ENCODE results near the gene HOXA9. TPM values are rescaled to one million over a fixed set of nuclear protein-coding genes. Genes with fewer than 3 reads are reported as not detected.
A peak's percentile ranks its signal among the peaks of the same experiment; 100 is the strongest.

Gene HOXA9
- total RNA-seq, 2 donors from 2014 or later: 14.7 to 57.0 TPM

GRCh38 chr7:27170426-27171324 is 5.3 kb upstream of the HOXA9 start:
- H3K4me1 ChIP-seq (replicated peaks): no peaks in the 10 kb centered on the region
- H3K9me3 ChIP-seq: no peaks in the 10 kb centered on the region
- peak overlapping the region; percentile 61 to 80 for H3K4me3 ChIP-seq
- peak overlapping the region; percentile 96 for H3K27ac ChIP-seq
- WGBS: 9% methylated on average over 11 of the region's 11 CpGs
- DNase-seq (ENCODE audit: low spot score): no peak
- no peaks in the 10 kb centered on the region for H3K27me3 ChIP-seq (replicated peaks; ENCODE audit: insufficient read depth)
- intact Hi-C loops (cut with DNase I): no loop called here
- no peak for TF ChIP-seq CTCF (IDR thresholded peaks at IDR 0.05)
- TF ChIP-seq POLR2AphosphoS5 (IDR thresholded peaks at IDR 0.05): no peak
- TF ChIP-seq POLR2A (IDR thresholded peaks at IDR 0.05): no peak
- H3K36me3 ChIP-seq: no peaks in the 10 kb centered on the region

DNA sequence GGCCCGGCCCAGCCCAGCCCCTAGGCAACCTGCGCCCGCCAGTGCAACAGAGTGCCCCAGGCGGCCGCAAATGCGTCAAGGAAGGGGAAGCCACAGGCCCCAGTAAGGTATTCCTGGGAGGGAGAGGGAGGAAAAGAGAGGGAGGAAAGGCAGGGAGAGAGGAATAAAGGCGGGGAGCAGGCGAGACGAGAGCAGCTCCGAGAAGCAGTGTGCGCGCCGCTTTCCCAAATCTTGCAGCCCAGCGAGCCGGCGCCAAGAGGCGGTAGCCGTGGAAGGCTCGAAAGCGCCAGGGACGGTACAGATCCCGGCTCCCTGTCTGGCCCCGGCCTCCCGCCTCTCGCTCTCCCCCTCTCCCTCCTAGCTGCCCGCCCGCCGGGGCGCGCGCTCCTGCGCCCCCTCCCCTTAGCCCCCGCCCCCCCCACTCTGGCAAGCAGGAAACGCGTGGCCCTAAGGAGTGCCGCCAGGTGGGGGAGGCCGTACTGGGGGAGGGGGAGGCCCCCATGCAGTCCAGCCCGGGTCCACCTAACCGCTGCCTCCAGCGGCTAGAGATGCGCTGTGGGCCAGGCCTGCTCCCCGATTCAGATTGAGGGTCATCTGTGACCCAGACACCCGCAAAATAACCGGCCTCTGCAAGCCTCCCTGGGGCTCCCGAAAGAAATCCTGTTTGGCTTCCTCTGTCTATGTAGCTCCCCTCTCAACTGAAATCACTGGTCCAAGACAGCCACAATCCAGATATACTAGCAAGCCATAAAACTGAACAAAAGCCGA is 4.5 kb upstream of the HOXA9 start:
- Histone ChIP-seq H3K4me1 (replicated peaks) (no peaks in the 10 kb centered on the region), H3K4me3 (peak overlapping the region; percentile 61 to 80), H3K27me3 (replicated peaks; ENCODE audit: insufficient read depth) (no peaks in the 10 kb centered on the region), H3K36me3 (no peaks in the 10 kb centered on the region), H3K9me3 (no peaks in the 10 kb centered on the region), H3K27ac (peak overlapping the region; percentile 96)
- intact Hi-C loops (cut with DNase I): loop anchor here (5.0 kb wide), 1 partner anchor 968 kb away; the partner anchor contains the start of genes CBX3 and HNRNPA2B1
- DNase-seq (ENCODE audit: low spot score): no peak
- TF ChIP-seq CTCF (IDR thresholded peaks at IDR 0.05) (peak in 1 of 4 experiments; percentile 2), POLR2AphosphoS5 (IDR thresholded peaks at IDR 0.05) (no peak), POLR2A (IDR thresholded peaks at IDR 0.05) (no peak)
- 5% methylated on average over 32 of the region's 46 CpGs for WGBS

- Histone ChIP-seq H3K9me3 (no peaks in the 10 kb centered on the region), H3K4me1 (replicated peaks) (no peaks in the 10 kb centered on the region), H3K36me3 (no peaks in the 10 kb centered on the region), H3K4me3 (peak overlapping the region; percentile 61 to 80), H3K27me3 (replicated peaks; ENCODE audit: insufficient read depth) (no peaks in the 10 kb centered on the region), H3K27ac (peak overlapping the region; percentile 96)
- peak; percentile 79 for DNase-seq (ENCODE audit: low spot score)
- intact Hi-C loops (cut with DNase I): loop anchor here (5.0 kb wide), 1 partner anchor 966 kb away; the partner anchor contains the start of genes CBX3 and HNRNPA2B1
- 7% methylated on average over 25 of the region's 25 CpGs for WGBS
- no peak for TF ChIP-seq CTCF (IDR thresholded peaks at IDR 0.05)
- peak; percentile 34 for TF ChIP-seq POLR2A (IDR thresholded peaks at IDR 0.05)
Observed at GRCh38 chr7:27168265-27168947, 3.1 kb upstream of the HOXA9 start.

- no peak for DNase-seq (ENCODE audit: low spot score)
- Histone ChIP-seq H3K4me1 (replicated peaks) (no peaks in the 10 kb centered on the region), H3K36me3 (no peaks in the 10 kb centered on the region), H3K9me3 (no peaks in the 10 kb centered on the region), H3K27ac (peak overlapping the region; percentile 96), H3K27me3 (replicated peaks; ENCODE audit: insufficient read depth) (no peaks in the 10 kb centered on the region), H3K4me3 (peak overlapping the region; percentile 61 to 80)
- intact Hi-C loops (cut with DNase I): loop anchor here (5.0 kb wide), 1 partner anchor 966 kb away; the partner anchor contains the start of genes CBX3 and HNRNPA2B1
- 11% methylated on average over 4 of the region's 4 CpGs for WGBS
- TF ChIP-seq POLR2A (IDR thresholded peaks at IDR 0.05) (no peak), CTCF (IDR thresholded peaks at IDR 0.05) (no peak), POLR2AphosphoS5 (IDR thresholded peaks at IDR 0.05) (no peak)
Observed at GRCh38 chr7:27167916-27168264, 2.6 kb upstream of the HOXA9 start.
